RWPE2 (cell line): ENCODE data around the gene TMEM143.
"Not testable (repeated sequence)": the region's sequence is repeated elsewhere in the genome, so short reads cannot be mapped to it uniquely, and the experiment has no call there.

ENCODE experiments used
- ATAC-seq: fragments of 200-7000 bp; cut with Tn5 transposase; 3 replicates; pipeline ENCODE4 v1.9.1; 2021; ENCODE audit warnings: low read depth
- DNase-seq: peaks from one replicate; pipeline ENCODE4 v3.0.0-alpha.2; 2020; ENCODE audit warnings: low spot score
- H3K27ac ChIP-seq: fragments of 450-650 bp; 2 replicates; pipeline ENCODE4 v1.5.1; 2017; ENCODE audit warnings: mild to moderate bottlenecking; ENCODE audit not compliant: poor library complexity, severe bottlenecking
- H3K27me3 ChIP-seq: fragments of 250-450 bp; sonication (Bioruptor Pico); 2 replicates; pipeline ENCODE4 v1.5.1; 2021; ENCODE audit warnings: mild to moderate bottlenecking, moderate library complexity; ENCODE audit not compliant: insufficient read depth, poor library complexity, severe bottlenecking
- H3K36me3 ChIP-seq: fragments of 250-450 bp; sonication (Bioruptor Pico); 2 replicates; pipeline ENCODE4 v1.5.1; 2020; ENCODE audit warnings: low read depth, mild to moderate bottlenecking, moderate library complexity
- H3K4me1 ChIP-seq: fragments of 250-450 bp; sonication (Bioruptor Pico); 2 replicates; pipeline ENCODE4 v1.5.1; 2021; ENCODE audit warnings: mild to moderate bottlenecking, moderate library complexity; ENCODE audit not compliant: insufficient read depth, poor library complexity, severe bottlenecking
- H3K4me3 ChIP-seq: fragments of 250-450 bp; sonication (Bioruptor Pico); 2 replicates; pipeline ENCODE4 v1.5.1; 2021; ENCODE audit warnings: mild to moderate bottlenecking, moderate library complexity; ENCODE audit not compliant: severe bottlenecking
- H3K9me3 ChIP-seq: fragments of 250-450 bp; sonication (Bioruptor Pico); 2 replicates; pipeline ENCODE4 v1.5.1; 2021; ENCODE audit warnings: mild to moderate bottlenecking, moderate library complexity; ENCODE audit not compliant: severe bottlenecking
- CTCF ChIP-seq: fragments of 450-650 bp; IDR thresholded peaks from one replicate; pipeline ENCODE4 v1.5.1; 2017; ENCODE audit warnings: mild to moderate bottlenecking, moderate library complexity; ENCODE audit not compliant: poor library complexity, severe bottlenecking

Gene TMEM143

GRCh38 chr19:48310227-48310626 lies 53.5 kb downstream of the TMEM143 start:
- Histone ChIP-seq H3K27me3 (no peaks in the 10 kb centered on the region), H3K9me3 (no peaks in the 10 kb centered on the region), H3K4me3 (no peak overlapping the region), H3K27ac (no peak overlapping the region), H3K36me3 (no peaks in the 10 kb centered on the region), H3K4me1 (no peaks in the 10 kb centered on the region)
- no peak for DNase-seq
- no peak for ATAC-seq
- TF ChIP-seq CTCF = no peak

- not testable (repeated sequence) for H3K4me1 ChIP-seq, H3K36me3 ChIP-seq, H3K4me3 ChIP-seq, H3K27me3 ChIP-seq, DNase-seq, H3K27ac ChIP-seq, ATAC-seq, H3K9me3 ChIP-seq
Observed at GRCh38 chr19:48309731-48310130, 54.0 kb downstream of the TMEM143 start.

- Histone ChIP-seq H3K36me3 (no peaks in the 10 kb centered on the region), H3K27ac (no peak overlapping the region), H3K4me3 (no peak overlapping the region), H3K9me3 (no peaks in the 10 kb centered on the region), H3K4me1 (no peaks in the 10 kb centered on the region), H3K27me3 (no peaks in the 10 kb centered on the region)
- DNase-seq (peak; percentile 61), ATAC-seq (peak; percentile 35; the same call in 1 of the 3 replicates)
- TF ChIP-seq CTCF = no peak
Observed at GRCh38 chr19:48308631-48309586, 54.8 kb downstream of the TMEM143 start.

GRCh38 chr19:48303866-48304265 lies 59.9 kb downstream of the TMEM143 start:
- DNase-seq = no peak
- ATAC-seq = no peak
- Histone ChIP-seq H3K4me1 (no peaks in the 10 kb centered on the region), H3K27me3 (no peaks in the 10 kb centered on the region), H3K9me3 (no peaks in the 10 kb centered on the region), H3K4me3 (no peak overlapping the region), H3K36me3 (no peaks in the 10 kb centered on the region), H3K27ac (no peak overlapping the region)
- no peak for TF ChIP-seq CTCF

GRCh38 chr19:48303367-48303766 lies 60.4 kb downstream of the TMEM143 start:
- TF ChIP-seq CTCF = no peak
- Histone ChIP-seq H3K27me3 (no peaks in the 10 kb centered on the region), H3K4me1 (no peaks in the 10 kb centered on the region), H3K36me3 (no peaks in the 10 kb centered on the region), H3K4me3 (no peak overlapping the region), H3K9me3 (no peaks in the 10 kb centered on the region), H3K27ac (no peak overlapping the region)
- DNase-seq (no peak), ATAC-seq (no peak)
